ENCODE measurements around the gene UPF2. TPM values are rescaled to one million over a fixed set of nuclear protein-coding genes. Genes with fewer than 3 reads are reported as not detected.

Gene UPF2
- polyA plus RNA-seq, 3 donors = 2.7 to 6.7 (median 4.3) TPM

GRCh38 chr10:11959966-11960365 is 82.6 kb downstream of the UPF2 start:
- Histone ChIP-seq H3K4me2 (replicated peaks; ENCODE audit: extremely low read depth, low read length, poor library complexity, severe bottlenecking) (no peak overlapping the region), H3K4me3 (replicated peaks in 1 of 3; ENCODE audit: low read depth in 2 of 3, low read length in 3 of 3) (no peak overlapping the region), H3K9ac (ENCODE audit: insufficient read depth, low read length, poor library complexity, severe bottlenecking) (no peak overlapping the region), H2AFZ (ENCODE audit: insufficient read depth, low read depth, low read length, poor library complexity, severe bottlenecking) (no peak overlapping the region), H3K9me3 (replicated peaks in 1 of 2; ENCODE audit: control insufficient read depth in 1 of 2, insufficient read depth in 1 of 2, low read length in 2 of 2) (no peaks in the 10 kb centered on the region), H3K4me1 (ENCODE audit: control insufficient read depth in 1 of 2, insufficient read depth in 2 of 2, low read length in 2 of 2) (no peaks in the 10 kb centered on the region), H3K36me3 (replicated peaks in 1 of 2; ENCODE audit: control insufficient read depth in 1 of 2, insufficient read depth in 2 of 2, low read length in 2 of 2) (peaks cover 86 to 98% of the 10 kb centered on the region in 2 donors), H4K20me1 (ENCODE audit: insufficient read depth, low read length) (no peaks in the 10 kb centered on the region), H3K27me3 (ENCODE audit: control insufficient read depth in 2 of 2, insufficient read depth in 2 of 2, low read length in 2 of 2) (no peaks in the 10 kb centered on the region), H3K79me2 (ENCODE audit: insufficient read depth, low read length) (no peaks in the 10 kb centered on the region), H3K27ac (ENCODE audit: low read depth in 1 of 2, low read length in 2 of 2) (no peak overlapping the region)
- H3K4me3 Mint-ChIP-seq = no peak overlapping the region
- H3K27me3 Mint-ChIP-seq (ENCODE audit: low read depth in 3 of 3) = no peaks in the 10 kb centered on the region
- no CpG with 5 or more reads among the region's 4 CpGs for WGBS (ENCODE audit: insufficient coverage)
- no peak for TF ChIP-seq CTCF (IDR thresholded peaks at IDR 0.05)
- no peak overlapping the region for H3K27ac Mint-ChIP-seq
- H3K36me3 Mint-ChIP-seq = peaks cover 86 to 94% of the 10 kb centered on the region in 2 donors
- H3K4me1 Mint-ChIP-seq = no peaks in the 10 kb centered on the region
- intact Hi-C loops (cut with micrococcal nuclease) = no loop called here
- H3K9me3 Mint-ChIP-seq = no peaks in the 10 kb centered on the region
- no peak for DNase-seq

GRCh38 chr10:11958956-11959355 is 83.7 kb downstream of the UPF2 start:
- H3K79me2 ChIP-seq (ENCODE audit: insufficient read depth, low read length) = no peaks in the 10 kb centered on the region
- TF ChIP-seq CTCF (IDR thresholded peaks at IDR 0.05) = no peak
- Mint-ChIP-seq H3K36me3 (peaks cover 82 to 90% of the 10 kb centered on the region in 2 donors), H3K4me1 (no peaks in the 10 kb centered on the region), H3K9me3 (no peaks in the 10 kb centered on the region), H3K27me3 (ENCODE audit: low read depth in 3 of 3) (no peaks in the 10 kb centered on the region), H3K27ac (no peak overlapping the region), H3K4me3 (no peak overlapping the region)
- no peaks in the 10 kb centered on the region for H3K9me3 ChIP-seq (replicated peaks in 1 of 2; ENCODE audit: control insufficient read depth in 1 of 2, insufficient read depth in 1 of 2, low read length in 2 of 2)
- H3K27me3 ChIP-seq (ENCODE audit: control insufficient read depth in 2 of 2, insufficient read depth in 2 of 2, low read length in 2 of 2) = no peaks in the 10 kb centered on the region
- H4K20me1 ChIP-seq (ENCODE audit: insufficient read depth, low read length) = no peaks in the 10 kb centered on the region
- no peak overlapping the region for H2AFZ ChIP-seq (ENCODE audit: insufficient read depth, low read depth, low read length, poor library complexity, severe bottlenecking)
- no peak overlapping the region for H3K4me2 ChIP-seq (replicated peaks; ENCODE audit: extremely low read depth, low read length, poor library complexity, severe bottlenecking)
- WGBS (ENCODE audit: insufficient coverage) = 90% methylated on average over 2 of the region's 7 CpGs
- H3K4me1 ChIP-seq (ENCODE audit: control insufficient read depth in 1 of 2, insufficient read depth in 2 of 2, low read length in 2 of 2) = no peaks in the 10 kb centered on the region
- H3K27ac ChIP-seq (ENCODE audit: low read depth in 1 of 2, low read length in 2 of 2) = no peak overlapping the region
- no peak overlapping the region for H3K9ac ChIP-seq (ENCODE audit: insufficient read depth, low read length, poor library complexity, severe bottlenecking)
- intact Hi-C loops (cut with micrococcal nuclease) = no loop called here
- H3K4me3 ChIP-seq (replicated peaks in 1 of 3; ENCODE audit: low read depth in 2 of 3, low read length in 3 of 3) = no peak overlapping the region
- H3K36me3 ChIP-seq (replicated peaks in 1 of 2; ENCODE audit: control insufficient read depth in 1 of 2, insufficient read depth in 2 of 2, low read length in 2 of 2) = peaks cover 78 to 93% of the 10 kb centered on the region in 2 donors
- DNase-seq = no peak
